GM18517 (cell line): ENCODE data around the gene DEFB124.
"Not testable (repeated sequence)": the region's sequence is repeated elsewhere in the genome, so short reads cannot be mapped to it uniquely, and the experiment has no call there.

ENCODE experiments used
- ATAC-seq: cut with Tn5 transposase; IDR thresholded peaks from one replicate; pipeline ENCODE4 v1.9.1; 2021; ENCODE audit warnings: mild to moderate bottlenecking, moderate library complexity; ENCODE audit not compliant: unreplicated experiment

DEFB124 gene

GRCh38 chr20:31474758-31475427, at the start of gene DEFB124, which contains the start of gene REM1:
Gene DEFB124, minus strand, starts transcription at chr20:31475127. Its CDS starts 2,114 bp downstream, at chr20:31473013.
Gene REM1, plus strand, starts transcription at chr20:31475288. Its CDS starts 1,158 bp downstream, at chr20:31476446.
- ATAC-seq: no peak

DNA sequence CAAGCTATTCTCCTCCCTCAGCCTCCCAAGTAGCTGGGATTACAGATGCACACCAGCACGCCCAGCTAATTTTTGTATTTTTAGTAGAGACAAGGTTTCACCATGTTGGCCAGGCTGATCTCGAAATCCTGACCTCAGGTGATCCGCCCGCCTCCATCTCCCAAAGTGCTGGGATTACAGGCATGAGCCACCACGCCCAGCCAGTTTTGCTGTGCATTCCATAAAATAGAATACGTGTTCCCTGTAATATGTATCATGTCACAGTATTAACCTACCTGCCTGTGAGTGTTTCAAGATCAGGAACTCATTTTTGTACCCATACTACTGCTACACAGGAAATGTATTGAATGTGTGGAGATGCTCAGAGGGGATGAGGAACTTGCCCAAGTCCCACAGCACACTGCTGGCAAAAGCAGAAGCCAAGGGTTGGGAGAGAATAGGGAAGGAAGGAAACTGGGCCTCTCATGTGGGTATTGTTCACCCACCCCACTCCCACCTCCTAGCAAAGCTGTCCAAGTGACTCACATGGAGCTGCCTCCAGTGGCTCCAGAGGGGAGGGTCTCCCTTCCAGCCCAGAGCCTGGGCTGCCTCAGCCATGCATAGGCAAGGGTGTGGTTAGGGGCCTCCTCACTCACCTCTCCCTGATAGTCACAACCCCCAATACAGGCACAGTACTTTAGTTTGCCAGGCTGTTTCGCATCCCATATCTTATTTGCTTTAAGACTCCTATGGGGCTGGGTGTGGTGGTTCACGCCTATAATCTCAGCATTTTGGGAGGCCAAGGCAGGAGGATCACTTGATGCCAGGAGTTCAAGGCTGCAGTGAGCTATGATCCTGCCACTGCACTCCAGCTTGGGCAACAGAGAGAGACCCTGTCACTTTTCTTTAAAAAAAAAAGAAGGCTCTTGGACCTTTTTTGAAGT, 48.7 kb upstream of the DEFB124 start:
- no peak for ATAC-seq

- ATAC-seq: no peak
Measured at GRCh38 chr20:31522731-31523130, 47.8 kb upstream of the DEFB124 start.

- ATAC-seq: not testable (repeated sequence)
Measured at GRCh38 chr20:31521267-31521666, 46.3 kb upstream of the DEFB124 start.

DNA sequence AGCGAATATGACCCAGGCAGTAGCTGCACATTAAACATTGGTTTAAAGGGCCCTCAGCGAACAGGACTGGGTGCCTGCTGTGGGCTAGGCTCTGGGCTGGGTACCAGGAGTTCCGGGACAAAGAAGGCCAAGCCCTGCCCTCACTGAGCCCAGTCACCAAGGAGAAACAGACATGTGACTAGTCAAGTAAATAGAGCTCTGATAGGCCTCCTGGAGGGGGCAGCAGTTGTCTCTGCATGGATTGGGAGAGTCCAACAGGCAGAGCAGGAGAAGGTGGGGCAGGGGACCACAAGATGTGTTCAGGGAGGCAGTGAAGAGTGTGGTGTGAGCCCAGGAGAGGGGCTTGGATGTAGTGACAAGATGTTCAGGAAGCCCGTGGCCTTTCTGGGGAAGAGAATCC, 42.4 kb upstream of the DEFB124 start:
- no peak for ATAC-seq

GRCh38 chr20:31516651-31517050, 41.7 kb upstream of the DEFB124 start:
- ATAC-seq: no peak

GRCh38 chr20:31516166-31516565, 41.2 kb upstream of the DEFB124 start:
- ATAC-seq: no peak

GRCh38 chr20:31515775-31516107, 40.8 kb upstream of the DEFB124 start:
- no peak for ATAC-seq

GRCh38 chr20:31515072-31515774, 40.3 kb upstream of the DEFB124 start:
- no peak for ATAC-seq

DNA sequence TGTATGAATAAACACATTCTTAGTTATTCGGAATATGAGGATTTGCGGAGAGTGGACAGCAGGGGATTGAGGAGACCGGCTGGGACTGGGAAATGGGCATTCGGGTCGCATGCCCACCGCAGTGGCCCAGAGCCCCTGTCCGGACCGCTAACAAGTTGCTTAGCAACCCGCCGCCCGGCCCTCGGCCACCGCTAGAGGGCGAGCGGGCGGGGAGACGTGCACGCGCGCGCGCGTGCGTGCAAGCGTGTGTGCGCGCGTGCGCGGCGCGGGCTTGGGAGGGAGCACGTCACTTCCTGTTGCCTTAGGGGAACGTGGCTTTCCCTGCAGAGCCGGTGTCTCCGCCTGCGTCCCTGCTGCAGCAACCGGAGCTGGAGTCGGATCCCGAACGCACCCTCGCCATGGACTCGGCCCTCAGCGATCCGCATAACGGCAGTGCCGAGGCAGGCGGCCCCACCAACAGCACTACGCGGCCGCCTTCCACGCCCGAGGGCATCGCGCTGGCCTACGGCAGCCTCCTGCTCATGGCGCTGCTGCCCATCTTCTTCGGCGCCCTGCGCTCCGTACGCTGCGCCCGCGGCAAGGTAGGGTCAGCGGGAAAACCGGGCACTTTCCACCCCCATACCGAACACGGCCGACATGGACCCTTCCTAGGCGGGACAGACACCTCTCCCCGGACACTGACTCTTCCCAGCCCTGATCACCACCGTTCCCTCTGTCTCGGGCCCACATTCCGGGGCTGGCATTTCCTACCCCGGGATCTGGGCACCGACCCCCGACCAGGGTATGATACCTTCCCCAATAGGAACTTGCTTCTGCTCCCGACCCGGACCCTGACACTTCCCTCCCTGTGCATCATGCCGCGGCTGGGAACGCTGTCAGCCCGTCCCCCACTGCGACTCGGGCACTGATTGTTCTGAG, 39.5 kb upstream of the DEFB124 start, which contains the start of gene HM13:
HM13 (plus strand) TSS at position 289 of the 918 bp plus-strand sequence; CDS start at position 399, 110 bp downstream.
- peak; percentile 81 for ATAC-seq

DNA sequence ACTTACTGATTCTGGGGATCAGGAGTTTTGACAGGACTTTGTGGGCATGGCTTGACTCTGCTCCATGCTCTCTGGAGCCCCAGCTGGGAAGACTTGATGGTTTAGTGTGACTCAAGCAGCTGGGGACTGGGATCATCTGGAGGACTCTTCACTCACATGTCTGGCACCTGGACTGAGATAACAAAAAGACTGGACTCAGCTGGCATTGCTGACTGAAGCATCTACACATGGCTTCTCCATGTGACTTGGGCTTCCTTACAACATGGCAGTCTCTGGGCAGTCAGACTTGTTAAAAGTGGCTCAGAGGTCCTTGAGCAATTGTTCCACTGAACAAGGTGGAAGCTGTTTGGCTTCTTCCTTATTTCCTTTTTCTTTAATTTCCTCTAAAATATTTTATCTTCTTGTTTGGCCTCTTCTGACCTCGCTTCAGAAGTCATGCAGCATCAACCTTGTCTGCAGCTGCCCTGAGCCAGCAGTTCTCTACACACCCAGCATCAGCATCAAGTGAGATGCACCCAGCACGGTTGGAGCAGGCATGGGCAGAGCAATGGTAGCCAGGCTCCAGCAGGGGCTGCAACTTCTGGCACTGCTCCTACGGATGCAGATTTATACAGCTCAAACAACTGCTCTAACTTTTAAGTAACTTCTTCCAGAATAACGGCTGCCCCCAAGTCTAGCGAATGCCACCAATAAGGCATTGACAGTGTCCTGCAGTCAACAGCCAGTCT, 33.8 kb upstream of the DEFB124 start:
- ATAC-seq: no peak

- ATAC-seq: no peak
Measured at GRCh38 chr20:31505903-31506302, 31.0 kb upstream of the DEFB124 start.

DNA sequence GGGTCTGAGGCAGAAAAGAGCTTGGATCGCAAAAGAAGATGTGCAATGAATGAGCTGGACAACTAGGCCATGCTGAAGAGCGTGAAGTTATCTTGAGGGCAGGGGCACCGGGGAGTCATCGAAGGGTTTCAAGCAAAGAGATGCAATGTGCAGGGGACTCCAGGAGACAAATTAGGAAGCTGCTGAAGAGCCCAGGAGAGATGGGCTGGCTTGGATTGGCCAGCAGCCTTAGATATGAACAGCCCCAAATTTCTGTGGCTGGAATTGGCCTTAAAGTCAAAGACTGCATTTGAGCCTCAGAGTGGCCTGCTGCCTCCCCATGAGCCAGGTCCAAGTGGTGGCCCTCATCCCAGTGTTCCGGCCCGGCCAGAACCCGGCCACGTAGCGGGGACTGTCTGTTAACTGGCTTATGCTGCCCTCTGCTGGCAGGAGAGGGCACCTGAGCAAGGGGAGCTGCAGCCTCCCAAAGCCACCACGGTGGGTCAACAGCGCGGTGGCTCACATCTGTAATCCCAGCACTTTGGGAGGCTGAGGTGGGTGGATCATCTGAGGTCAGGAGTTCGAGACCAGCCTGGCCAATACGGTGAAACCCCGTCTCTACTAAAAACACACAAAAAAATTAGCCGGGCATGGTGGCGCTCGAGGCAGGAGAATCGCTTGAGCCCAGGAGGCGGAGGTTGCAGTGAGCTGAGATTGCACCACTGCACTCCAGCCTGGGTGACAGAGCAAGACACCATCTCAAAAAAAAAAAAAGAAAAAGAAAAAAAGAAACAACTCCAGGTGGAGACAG, 28.2 kb upstream of the DEFB124 start:
- peak; percentile 77 for ATAC-seq

DNA sequence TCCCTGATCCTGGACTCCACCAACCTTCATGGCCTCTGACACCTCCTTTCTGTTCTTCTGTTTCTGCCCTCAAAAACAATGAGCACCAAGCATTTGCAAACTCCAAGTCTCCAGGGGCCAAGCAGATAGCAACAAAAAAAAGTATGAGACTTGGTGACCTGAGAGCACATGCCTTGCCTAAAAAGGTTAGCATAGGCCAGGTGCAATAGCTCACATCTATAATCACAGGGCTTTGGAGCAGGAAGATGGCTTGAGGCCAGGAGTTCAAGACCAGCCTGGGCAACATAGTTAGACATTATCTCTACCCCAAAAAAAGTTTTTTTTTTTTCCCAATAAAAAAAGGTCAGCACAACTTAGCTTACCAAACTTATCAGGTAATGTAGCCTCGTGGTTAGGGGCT, 25.6 kb upstream of the DEFB124 start:
- ATAC-seq: no peak

- ATAC-seq: no peak
Measured at GRCh38 chr20:31497838-31498540, 23.1 kb upstream of the DEFB124 start.

GRCh38 chr20:31496761-31497295, 21.9 kb upstream of the DEFB124 start:
- no peak for ATAC-seq

DNA sequence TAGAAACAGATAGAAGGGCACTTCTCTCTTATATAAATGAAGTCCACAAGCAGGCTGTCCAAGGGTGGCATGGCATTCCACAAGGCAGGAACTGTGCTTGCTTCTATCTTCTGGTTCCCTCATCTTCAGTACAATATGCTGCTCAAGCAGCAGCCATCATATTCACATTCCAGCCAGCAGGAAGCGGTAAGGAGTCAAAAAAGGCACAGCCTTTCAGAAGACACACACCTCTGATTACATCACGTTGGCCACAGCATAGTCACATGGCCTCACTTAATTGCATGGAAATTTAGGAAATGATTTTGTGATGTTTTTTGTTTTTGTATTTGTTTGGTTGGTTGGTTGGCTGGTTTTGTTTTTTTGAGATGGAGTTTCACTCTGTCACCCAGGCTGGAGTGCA, 19.2 kb upstream of the DEFB124 start:
- ATAC-seq: no peak

- ATAC-seq: no peak
Measured at GRCh38 chr20:31490752-31491151, 15.8 kb upstream of the DEFB124 start.
